GM23338 (cell line): ENCODE data around the gene DNAH17. TPM values are rescaled to one million over a fixed set of nuclear protein-coding genes. Genes with fewer than 3 reads are reported as not detected.

Experiments
- ATAC-seq: fragments of 200-7000 bp; cut with Tn5 transposase; 3 replicates; pipeline ENCODE4 v1.9.1; 2020
- DNase-seq: peaks from one replicate; pipeline ENCODE4 v3.0.0-alpha.2; 2015; ENCODE audit warnings: low spot score
- H2AFZ ChIP-seq: fragments of 200-600 bp; sonication (generic); 2 replicates; pipeline ENCODE4 v1.8.0; 2016; ENCODE audit warnings: antibody characterized with exemption, mild to moderate bottlenecking, moderate library complexity
- H3F3A ChIP-seq: fragments of 200-600 bp; sonication (generic); replicated peaks from 2 replicates; pipeline ENCODE4 v1.8.0; 2017; ENCODE audit warnings: antibody characterized with exemption, mixed run types, low read depth
- H3K27ac ChIP-seq: fragments of 200-600 bp; sonication (generic); 2 replicates; pipeline ENCODE4 v1.6.1; 2016; ENCODE audit warnings: low read depth
- H3K27me3 ChIP-seq: fragments of 200-600 bp; sonication (generic); 2 replicates; pipeline ENCODE4 v1.8.0; 2016; ENCODE audit warnings: mild to moderate bottlenecking, mixed run types, moderate library complexity; ENCODE audit not compliant: insufficient read depth
- H3K36me3 ChIP-seq: fragments of 200-600 bp; sonication (generic); 2 replicates; pipeline ENCODE4 v1.8.0; 2016; ENCODE audit warnings: mild to moderate bottlenecking; ENCODE audit not compliant: insufficient read depth
- H3K4me1 ChIP-seq: fragments of 200-600 bp; sonication (generic); 2 replicates; pipeline ENCODE4 v1.8.0; 2016; ENCODE audit warnings: mild to moderate bottlenecking, moderate library complexity; ENCODE audit not compliant: insufficient read depth
- H3K4me2 ChIP-seq: fragments of 200-600 bp; sonication (generic); 2 replicates; pipeline ENCODE4 v1.7.1; 2017; ENCODE audit warnings: mixed run types
- H3K4me3 ChIP-seq: fragments of 200-600 bp; sonication (generic); 2 replicates; pipeline ENCODE4 v1.6.1; 2016; ENCODE audit warnings: mixed run types
- H3K79me2 ChIP-seq: fragments of 200-600 bp; sonication (generic); replicated peaks from 2 replicates; pipeline ENCODE4 v1.8.0; 2017; ENCODE audit warnings: mild to moderate bottlenecking; ENCODE audit not compliant: insufficient read depth
- H3K9me2 ChIP-seq: fragments of 200-600 bp; sonication (generic); 2 replicates; pipeline ENCODE4 v1.8.0; 2017; ENCODE audit not compliant: insufficient read depth
- H4K20me1 ChIP-seq: fragments of 200-600 bp; sonication (generic); replicated peaks from 2 replicates; pipeline ENCODE4 v1.8.0; 2017; ENCODE audit warnings: mild to moderate bottlenecking; ENCODE audit not compliant: insufficient read depth
- H3K27ac Mint-ChIP-seq: 2 replicates; pipeline ENCODE4 v1.8.0; 2020; ENCODE audit warnings: inconsistent platforms, mild to moderate bottlenecking, moderate library complexity, mixed read lengths
- H3K27me3 Mint-ChIP-seq: 3 replicates; pipeline ENCODE4 v1.8.0; 2022; ENCODE audit warnings: low read depth, mild to moderate bottlenecking, moderate library complexity, mixed read lengths, inconsistent platforms; ENCODE audit not compliant: insufficient read depth, poor library complexity
- H3K36me3 Mint-ChIP-seq: 3 replicates; pipeline ENCODE4 v1.8.0; 2021; ENCODE audit warnings: low read depth, mild to moderate bottlenecking, inconsistent platforms, moderate library complexity, mixed read lengths
- H3K4me1 Mint-ChIP-seq: 3 replicates; pipeline ENCODE4 v1.8.0; 2020; ENCODE audit warnings: mild to moderate bottlenecking, inconsistent platforms, mixed read lengths
- H3K4me3 Mint-ChIP-seq: 3 replicates; pipeline ENCODE4 v1.8.0; 2021; ENCODE audit warnings: moderate library complexity, mild to moderate bottlenecking, inconsistent platforms, mixed read lengths
- H3K9me3 Mint-ChIP-seq: 3 replicates; pipeline ENCODE4 v1.8.0; 2020; ENCODE audit warnings: moderate library complexity, mild to moderate bottlenecking, inconsistent platforms, mixed read lengths
- CTCF ChIP-seq, 2 experiments: fragments of 200-600 bp in 1 of 2; sonication (generic) in 1 of 2; conservative IDR thresholded peaks; 2 replicates each; pipeline versions ENCODE4 v1.5.1 to v1.6.1; 2016 to 2017; ENCODE audit warnings: antibody characterized with exemption in 2 of 2, low read depth in 2 of 2, mild to moderate bottlenecking in 2 of 2, moderate library complexity in 1 of 2
- ETS1 ChIP-seq: IDR thresholded peaks from 2 replicates; pipeline ENCODE4 v1.6.1; 2016; ENCODE audit warnings: antibody characterized with exemption
- EZH2 ChIP-seq: fragments of 200-600 bp; sonication (generic); IDR thresholded peaks from one replicate; pipeline ENCODE4 v1.8.0; 2017; ENCODE audit warnings: antibody characterized with exemption, mild to moderate bottlenecking, low read depth; ENCODE audit not compliant: unreplicated experiment
- EZH2phosphoT487 ChIP-seq: fragments of 200-600 bp; sonication (generic); IDR thresholded peaks from one replicate; pipeline ENCODE4 v1.8.1; 2018; ENCODE audit warnings: antibody characterized with exemption; ENCODE audit not compliant: unreplicated experiment
- NANOG ChIP-seq: IDR thresholded peaks from 2 replicates; pipeline ENCODE4 v1.6.1; 2016; ENCODE audit warnings: antibody characterized with exemption, borderline replicate concordance
- POLR2AphosphoS5 ChIP-seq: IDR thresholded peaks from 2 replicates; pipeline ENCODE4 v1.6.1; 2016; ENCODE audit warnings: antibody characterized with exemption, low read depth
- REST ChIP-seq: IDR thresholded peaks from one replicate; pipeline ENCODE4 v1.6.1; 2018; ENCODE audit warnings: antibody characterized with exemption; ENCODE audit not compliant: unreplicated experiment
- STAT1 ChIP-seq: IDR thresholded peaks from one replicate; pipeline ENCODE4 v1.6.1; 2016; ENCODE audit warnings: antibody characterized with exemption; ENCODE audit not compliant: unreplicated experiment
- ZNF114 ChIP-seq: fragments of 250-450 bp; sonication (Bioruptor Pico); IDR thresholded peaks from 2 replicates; pipeline ENCODE4 v1.5.0; 2020; ENCODE audit warnings: mild to moderate bottlenecking, moderate library complexity
- ZNF331 ChIP-seq: fragments of 250-450 bp; sonication (Bioruptor Pico); IDR thresholded peaks from 2 replicates; pipeline ENCODE4 v1.5.0; 2020; ENCODE audit warnings: low read depth, mild to moderate bottlenecking, moderate library complexity
- ZNF462 ChIP-seq: fragments of 250-450 bp; sonication (Bioruptor Pico); IDR thresholded peaks from 2 replicates; pipeline ENCODE4 v1.5.0; 2020; ENCODE audit warnings: mild to moderate bottlenecking, moderate library complexity
- polyA plus RNA-seq: library from polyadenylated mRNA; unstranded; fragments of >200 nt; fragmentation: Nextera tagmentation; extraction: Ambion mirVana; gene quantifications from 2 replicates; pipeline ENCODE4 v1.2.1, GENCODE V29; 2016
- total RNA-seq: library from RNA; depleted of rRNA; stranded (reverse); fragments of >200 nt; shearing (Covaris generic); gene quantifications from 2 replicates; pipeline ENCODE4 v1.2.3, GENCODE V29; 2014

The DNAH17 gene
- total and polyA plus RNA-seq, 2 experiments from 2014 or later, result 0.59 to 2.0 TPM

- Mint-ChIP-seq H3K9me3 (no peaks in the 10 kb centered on the region), H3K27me3 (peaks cover 4% of the 10 kb centered on the region), H3K4me1 (no peaks in the 10 kb centered on the region), H3K27ac (no peak overlapping the region), H3K36me3 (no peaks in the 10 kb centered on the region), H3K4me3 (no peak overlapping the region)
- Histone ChIP-seq H3K36me3 (no peaks in the 10 kb centered on the region), H3K4me3 (no peak overlapping the region), H3K27me3 (no peaks in the 10 kb centered on the region), H3F3A (no peaks in the 10 kb centered on the region), H3K9me2 (peaks cover 9% of the 10 kb centered on the region), H2AFZ (no peak overlapping the region), H3K27ac (no peak overlapping the region), H4K20me1 (no peaks in the 10 kb centered on the region), H3K79me2 (no peaks in the 10 kb centered on the region), H3K4me1 (no peaks in the 10 kb centered on the region), H3K4me2 (no peak overlapping the region)
- DNase-seq (no peak), ATAC-seq (no peak)
- TF ChIP-seq CTCF (conservative IDR thresholded peaks at IDR 0.05; ENCODE audit: low read depth in 2 of 2) (no peak), EZH2phosphoT487 (no peak), STAT1 (no peak), ETS1 (no peak), EZH2 (no peak), NANOG (no peak), POLR2AphosphoS5 (no peak), REST (no peak), ZNF114 (CRISPR knock-in tag) (no peak)
These were observed 16.0 kb downstream of the DNAH17 start for GRCh38 chr17:78561166-78561565.

- no peaks in the 10 kb centered on the region for H3K9me3 Mint-ChIP-seq
- Histone ChIP-seq H3K4me2 (no peak overlapping the region), H4K20me1 (no peaks in the 10 kb centered on the region), H3K4me3 (no peak overlapping the region), H3K9me2 (peaks cover 9% of the 10 kb centered on the region), H3K4me1 (no peaks in the 10 kb centered on the region), H3K36me3 (no peaks in the 10 kb centered on the region), H3K79me2 (no peaks in the 10 kb centered on the region), H3K27ac (no peak overlapping the region), H2AFZ (no peak overlapping the region), H3F3A (no peaks in the 10 kb centered on the region), H3K27me3 (no peaks in the 10 kb centered on the region)
- DNase-seq, result no peak
- H3K36me3 Mint-ChIP-seq, result no peaks in the 10 kb centered on the region
- no peak overlapping the region for H3K27ac Mint-ChIP-seq
- H3K27me3 Mint-ChIP-seq, result peaks cover 4% of the 10 kb centered on the region
- ATAC-seq, result no peak
- no peak overlapping the region for H3K4me3 Mint-ChIP-seq
- no peaks in the 10 kb centered on the region for H3K4me1 Mint-ChIP-seq
- no peak for TF ChIP-seq EZH2phosphoT487
- no peak for TF ChIP-seq ZNF462 (CRISPR knock-in tag)
- TF ChIP-seq STAT1, result no peak
- TF ChIP-seq ZNF331 (CRISPR knock-in tag), result no peak
These were observed 16.5 kb downstream of the DNAH17 start for GRCh38 chr17:78560731-78561130.
